NCI-H2029 (cell line): Measurements from ENCODE around the gene SPATA9.
"Not testable (repeated sequence)": the region's sequence is repeated elsewhere in the genome, so short reads cannot be mapped to it uniquely, and the experiment has no call there.

ENCODE experiments used
- DNase-seq: peaks from one replicate; lab custom pipeline; 2025; lab: John Stamatoyannopoulos, UW

SPATA9 gene

GRCh38 chr5:95717439-95717838 lies 34.6 kb upstream of the SPATA9 start:
- DNase-seq, result no peak

- no peak for DNase-seq
Measured at GRCh38 chr5:95715799-95716461, 33.1 kb upstream of the SPATA9 start.

DNA sequence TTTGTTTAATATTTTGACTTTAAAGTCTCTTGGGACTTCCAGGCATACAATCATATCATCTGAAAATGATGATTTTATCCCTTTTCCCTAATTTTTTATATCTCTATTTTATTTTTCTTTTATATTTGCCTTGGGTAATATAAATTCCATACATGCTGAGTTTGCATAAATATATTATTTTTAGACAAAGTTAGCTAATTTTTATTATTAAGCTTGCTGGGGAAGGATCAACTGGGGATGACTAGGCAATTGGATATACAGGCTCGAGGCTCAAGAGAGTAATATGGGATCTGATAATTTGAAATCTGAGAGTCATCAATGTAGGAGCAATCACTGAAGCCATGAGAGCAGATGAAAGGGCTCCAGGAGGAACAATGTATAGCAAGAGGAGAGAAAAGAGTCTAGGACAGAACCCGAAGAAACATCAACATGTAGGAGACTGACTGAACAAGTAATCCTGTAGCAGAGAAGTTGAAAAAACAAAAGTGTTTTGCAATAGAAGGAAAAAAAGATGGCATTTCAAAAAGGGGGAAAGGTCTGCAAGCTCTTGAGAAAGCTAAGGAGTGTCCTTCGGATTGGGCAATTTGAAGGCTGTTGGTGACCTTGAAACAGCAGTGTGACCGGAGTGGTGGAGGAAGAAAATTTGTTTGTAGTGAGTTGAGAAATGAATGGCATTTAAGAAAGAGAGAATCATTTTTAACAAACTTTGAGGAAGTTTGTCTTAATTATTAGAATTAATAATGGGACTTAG lies 31.3 kb upstream of the SPATA9 start:
- DNase-seq, result no peak

- not testable (repeated sequence) for DNase-seq
Measured at GRCh38 chr5:95713246-95713645, 30.5 kb upstream of the SPATA9 start.

GRCh38 chr5:95712347-95712958 lies 29.7 kb upstream of the SPATA9 start:
- no peak for DNase-seq

DNA sequence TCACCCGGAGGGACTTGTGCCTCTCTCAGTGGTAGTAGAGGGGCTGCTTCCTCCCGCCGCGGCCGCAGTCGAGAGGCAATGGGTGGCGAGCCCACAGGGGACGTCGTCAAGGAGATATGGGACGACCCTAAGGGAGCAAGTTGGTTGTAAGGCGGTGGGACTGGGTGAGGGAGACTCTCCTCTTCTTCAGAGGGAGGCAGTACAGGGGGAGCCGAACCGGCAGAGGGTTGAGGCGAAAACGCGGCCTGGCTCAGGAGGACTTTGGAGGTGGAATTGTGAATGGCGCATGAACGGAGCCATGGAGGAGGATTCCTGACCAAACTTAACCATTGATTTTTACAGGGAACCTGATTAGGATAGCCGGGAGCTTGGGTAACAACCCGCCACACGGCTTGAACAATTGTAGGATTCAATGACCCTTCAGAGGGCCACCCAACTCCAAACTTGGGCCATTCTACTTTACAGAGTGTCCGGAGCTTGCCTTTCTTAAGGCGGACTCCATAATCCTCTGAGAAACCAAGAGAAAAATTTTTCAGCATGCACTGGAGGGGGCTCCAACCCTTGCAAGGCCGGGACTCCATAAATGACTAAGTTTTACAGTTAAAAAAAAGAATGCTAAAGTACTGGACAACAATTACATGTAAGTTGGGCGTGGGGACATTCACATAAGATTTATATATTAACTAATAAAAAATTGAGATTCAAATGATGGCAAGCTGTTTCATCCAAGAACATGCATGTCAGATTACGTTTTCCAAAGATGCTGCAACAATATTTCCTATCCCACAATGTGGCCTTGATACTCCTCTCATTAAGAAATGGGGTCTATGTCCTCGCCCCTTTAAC lies 28.9 kb upstream of the SPATA9 start:
- DNase-seq, result no peak

DNA sequence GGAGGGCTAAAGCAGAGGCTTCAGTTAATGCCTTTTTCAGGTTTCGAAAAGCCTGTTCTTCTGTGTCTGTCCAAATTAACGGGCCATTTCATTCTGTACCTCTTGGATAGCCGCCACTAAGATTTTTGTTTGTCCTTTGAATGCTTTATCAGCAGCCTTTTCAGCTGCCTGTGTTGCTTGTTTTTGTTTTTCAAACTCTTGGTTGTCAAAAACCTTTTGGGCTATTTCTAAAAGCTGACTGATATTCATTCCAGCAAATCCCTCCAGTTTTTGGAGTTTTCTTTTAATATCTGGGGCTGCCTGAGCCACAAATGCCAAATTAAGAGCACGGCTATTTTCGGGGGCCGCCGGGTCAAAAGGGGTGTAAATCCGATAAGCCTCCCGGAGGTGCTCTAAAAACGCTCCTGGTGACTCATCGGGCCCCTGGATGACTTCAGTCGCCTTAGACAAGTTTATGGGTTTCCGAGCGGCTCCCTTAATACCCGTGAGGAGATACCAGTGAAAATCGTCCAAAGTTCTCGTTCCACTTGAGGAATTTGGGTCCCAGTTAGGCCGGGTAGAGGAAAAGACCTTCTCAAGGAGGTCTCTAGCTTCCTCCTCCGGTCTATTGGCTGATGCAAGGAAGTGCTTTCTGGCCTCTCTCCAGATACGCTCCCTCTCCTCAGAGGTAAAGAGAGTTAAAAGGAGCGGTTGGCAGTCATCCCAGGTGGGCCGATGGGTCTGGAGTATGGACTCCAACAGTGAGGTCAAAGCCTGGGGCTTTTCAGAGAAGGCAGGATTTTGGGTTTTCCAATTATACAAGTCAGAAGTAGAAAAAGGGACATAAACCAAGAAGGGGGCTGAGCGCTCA lies 28.1 kb upstream of the SPATA9 start:
- DNase-seq, result not testable (repeated sequence)

DNA sequence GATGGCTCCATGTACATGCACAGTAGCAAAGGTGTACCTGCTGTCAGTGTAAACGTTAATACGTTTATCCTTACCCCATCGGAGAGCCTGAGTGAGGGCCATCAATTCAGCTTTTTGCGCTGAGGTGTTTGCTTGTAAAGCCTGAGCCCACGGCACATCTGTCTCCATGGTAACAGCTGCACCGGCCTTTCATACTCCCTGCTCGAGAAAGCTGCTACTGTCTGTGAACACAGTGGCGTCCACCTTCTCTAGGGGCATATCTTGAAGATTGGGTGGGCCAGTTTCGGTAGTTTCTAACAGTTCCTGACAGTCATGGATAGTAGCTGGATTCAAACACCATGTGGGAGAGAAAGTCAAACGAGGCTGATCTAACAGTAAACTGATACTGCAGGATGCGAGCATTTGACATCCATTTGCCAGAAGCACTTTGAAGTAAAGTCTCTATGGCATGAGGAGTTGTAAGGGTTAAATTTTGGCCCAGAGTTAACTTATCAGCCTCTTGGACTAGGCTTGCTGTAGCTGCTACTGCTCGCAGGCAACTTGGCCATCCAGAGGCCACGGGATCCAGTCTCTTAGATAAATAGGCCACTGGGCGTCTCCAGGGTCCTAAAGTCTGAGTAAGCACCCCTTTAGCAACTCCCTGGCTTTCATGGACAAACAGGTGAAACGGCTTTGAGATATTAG lies 27.3 kb upstream of the SPATA9 start:
- DNase-seq, result no peak

DNA sequence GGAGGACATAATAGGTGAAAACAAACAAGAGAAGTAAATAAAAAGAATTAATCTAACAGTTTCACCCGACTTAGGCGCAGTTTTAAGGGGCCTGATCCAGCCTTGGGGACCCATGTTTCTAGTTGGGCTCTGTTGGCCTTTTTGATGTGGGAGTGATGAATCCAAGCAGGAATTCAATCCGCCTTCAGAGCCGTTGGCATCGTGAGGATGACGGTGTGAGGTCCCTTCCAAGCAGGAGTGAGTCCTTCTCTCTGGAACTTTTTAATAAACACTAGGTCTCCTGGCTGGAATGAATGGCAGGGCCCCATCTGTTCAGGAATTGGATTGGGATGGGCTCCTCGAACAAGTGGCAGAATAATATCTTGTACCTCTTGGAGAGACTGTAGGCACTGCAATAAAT lies 26.1 kb upstream of the SPATA9 start:
- DNase-seq, result no peak

DNA sequence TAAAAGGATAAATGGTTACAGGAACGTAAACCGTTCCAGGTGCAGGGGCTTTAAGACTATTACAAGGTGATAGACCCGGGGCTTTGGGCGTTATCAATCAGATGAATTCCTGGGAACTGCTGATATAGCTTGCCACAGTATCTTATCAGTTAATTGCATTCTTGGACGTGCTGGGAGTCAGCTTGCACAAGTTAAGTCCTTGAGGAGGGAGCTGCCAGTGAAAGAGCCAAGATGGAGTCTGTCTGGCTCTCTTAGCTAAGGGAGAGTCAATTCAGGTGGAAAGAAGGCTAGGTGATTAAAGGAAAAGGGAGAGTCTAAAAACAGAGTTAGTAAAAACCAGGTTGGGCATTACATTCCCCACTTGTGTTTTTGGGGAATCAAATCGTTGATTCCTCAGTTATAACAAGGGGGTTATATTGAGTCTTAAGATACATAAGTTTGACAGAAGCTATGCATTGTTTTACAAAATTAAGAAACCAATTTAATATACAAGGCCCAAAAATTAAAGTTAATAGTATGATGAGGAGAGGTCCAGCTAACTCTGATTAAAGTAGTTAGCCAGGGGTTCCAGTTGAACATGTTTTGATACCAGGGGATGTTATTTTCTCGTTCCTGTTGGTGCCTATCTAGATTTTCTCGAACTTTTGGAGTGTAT lies 24.9 kb upstream of the SPATA9 start:
- not testable (repeated sequence) for DNase-seq

GRCh38 chr5:95707055-95707454 lies 24.3 kb upstream of the SPATA9 start:
- no peak for DNase-seq

DNA sequence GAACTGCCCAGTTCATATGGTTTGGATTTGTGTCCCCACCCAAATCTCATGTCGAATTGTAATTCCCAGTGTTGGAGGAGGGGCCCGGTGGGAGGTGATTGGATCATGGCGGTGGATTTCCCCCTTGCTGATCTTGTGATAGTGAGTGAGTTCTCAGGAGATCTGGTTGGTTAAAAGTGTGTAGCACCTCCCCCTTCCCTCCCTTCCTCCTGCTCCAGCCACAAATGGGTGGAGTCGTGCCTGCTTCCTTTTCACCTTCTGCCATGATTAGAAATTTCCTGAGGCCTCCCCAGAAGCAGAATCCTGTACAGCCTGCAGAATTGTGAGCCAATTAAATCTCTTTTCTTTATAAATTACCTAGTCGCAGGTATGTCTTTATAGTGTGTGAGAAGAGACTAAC lies 23.4 kb upstream of the SPATA9 start:
- DNase-seq, result not testable (repeated sequence)

- DNase-seq, result no peak
Measured at GRCh38 chr5:95704150-95704549, 21.4 kb upstream of the SPATA9 start.

DNA sequence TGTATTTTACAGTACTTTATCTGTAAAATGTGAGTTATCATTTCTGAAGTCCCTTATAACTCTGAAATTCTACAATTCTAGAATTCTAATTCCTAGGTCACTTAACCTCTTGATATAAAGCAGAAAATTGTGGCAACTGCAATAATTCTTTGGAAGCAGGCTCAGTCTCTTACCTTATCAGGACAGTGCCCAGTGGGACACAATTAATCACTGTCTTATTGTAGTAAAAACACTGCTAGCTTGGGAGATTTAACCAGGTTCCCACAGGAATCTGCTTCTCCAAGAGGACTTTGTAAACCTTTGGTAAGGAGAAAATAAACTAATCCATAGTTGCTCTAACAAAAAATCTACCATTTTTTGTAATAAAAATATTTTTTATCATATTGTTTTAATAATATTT lies 18.3 kb upstream of the SPATA9 start:
- DNase-seq, result no peak

DNA sequence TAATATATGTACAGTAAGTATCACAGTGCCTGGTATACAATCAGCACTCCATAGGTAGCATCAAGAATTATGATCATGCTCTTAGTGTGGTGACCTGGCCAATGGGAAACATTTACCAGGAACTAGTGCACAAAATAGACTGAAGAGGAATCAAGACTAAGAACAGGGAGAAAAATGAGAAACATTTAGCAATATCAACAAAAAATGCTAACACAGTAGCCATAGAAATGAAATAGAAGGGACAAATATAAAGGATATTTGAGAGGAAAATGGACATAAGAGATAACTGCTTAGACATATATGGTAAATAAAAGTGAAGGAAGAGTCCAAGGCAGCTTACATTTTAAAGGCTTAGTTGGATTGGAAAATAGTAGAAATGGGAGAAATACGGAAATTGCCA lies 16.5 kb upstream of the SPATA9 start:
- DNase-seq, result no peak

DNA sequence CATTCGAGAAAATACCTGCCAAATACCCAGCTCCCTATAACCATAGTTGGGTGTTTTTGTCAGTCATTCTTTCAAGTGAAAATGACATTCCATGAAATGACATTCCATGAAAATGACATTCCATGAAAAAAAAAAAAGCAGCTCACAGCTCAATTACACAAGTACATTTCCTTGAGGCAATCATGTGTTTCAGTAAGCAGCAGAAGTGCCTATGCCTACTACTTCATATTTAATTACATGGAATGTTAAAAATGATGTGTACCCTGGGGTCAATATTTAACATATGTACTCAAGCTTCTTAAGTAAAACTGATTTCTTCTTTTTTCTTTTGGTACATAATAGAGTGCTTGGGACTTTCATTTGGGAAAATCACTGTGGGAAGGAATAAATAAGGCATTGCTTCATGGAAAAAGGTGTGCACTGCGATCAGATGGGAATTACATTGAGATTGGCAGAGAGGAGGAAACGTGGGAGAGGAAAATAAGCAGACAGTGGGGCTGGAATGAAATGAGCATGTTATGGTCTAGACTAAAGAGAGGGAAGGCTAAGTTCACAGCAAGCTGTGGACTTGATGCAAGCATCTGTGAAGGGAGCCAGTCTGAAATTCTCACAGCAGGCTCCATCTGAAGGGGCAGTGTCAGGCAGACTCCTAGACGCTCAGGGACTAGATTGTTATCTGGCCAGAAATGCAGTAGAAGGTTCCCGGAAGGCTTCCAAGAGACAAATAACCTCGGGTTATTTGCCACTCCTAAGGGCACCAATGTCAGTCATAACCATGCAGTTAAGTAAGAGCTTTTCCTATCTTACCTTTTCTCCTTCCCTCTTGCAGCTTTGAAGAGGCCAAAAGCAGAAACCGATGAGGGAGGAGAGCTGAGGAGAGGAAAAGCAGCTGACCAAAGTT lies 15.2 kb upstream of the SPATA9 start:
- DNase-seq, result no peak

- no peak for DNase-seq
Measured at GRCh38 chr5:95690333-95690732, 7.5 kb upstream of the SPATA9 start.

DNA sequence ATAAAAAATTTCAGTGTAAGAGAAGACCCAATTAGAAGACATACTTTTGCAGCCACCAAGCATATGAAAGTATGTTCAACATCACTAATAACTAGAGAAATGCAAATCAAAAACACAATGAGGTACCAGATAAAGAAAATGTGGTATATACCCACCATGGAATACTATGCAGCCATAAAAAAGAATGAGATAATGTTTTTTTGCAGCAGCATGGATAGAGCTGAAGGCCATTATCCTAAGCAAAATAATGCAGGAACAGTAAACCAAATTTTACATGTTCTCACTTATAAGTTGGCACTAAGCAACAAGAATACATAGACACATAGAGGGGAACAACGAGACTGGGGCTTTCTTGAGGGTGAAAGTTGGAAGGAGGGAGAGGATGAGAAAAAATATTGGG lies 6.9 kb upstream of the SPATA9 start:
- DNase-seq, result no peak

DNA sequence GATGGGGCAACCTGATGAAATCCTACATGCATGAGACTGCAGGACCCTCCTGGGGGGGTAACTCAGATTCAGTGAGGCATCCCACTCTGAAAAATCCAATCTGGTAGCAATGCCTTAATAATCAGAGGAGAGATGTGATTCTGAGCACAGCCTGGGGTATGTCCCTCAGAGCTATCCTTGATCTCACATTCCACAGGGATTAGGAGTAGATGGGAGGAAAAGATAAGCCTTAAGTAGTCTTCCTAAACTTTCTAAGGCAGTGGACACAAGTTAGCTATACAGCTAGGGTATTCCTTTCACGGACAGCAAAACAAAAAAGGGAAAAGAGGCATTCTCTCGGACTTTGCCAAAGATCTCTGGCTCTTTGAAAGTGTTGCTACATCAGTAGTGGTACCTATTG lies 3.9 kb upstream of the SPATA9 start:
- no peak for DNase-seq
